HS-27A (cell line): ENCODE data around the gene TEX44.

Source experiments
- DNase-seq: peaks from one replicate; pipeline ENCODE4 v3.0.0-alpha.2; 2012; ENCODE audit warnings: low read depth, missing footprints

TEX44 gene

DNA sequence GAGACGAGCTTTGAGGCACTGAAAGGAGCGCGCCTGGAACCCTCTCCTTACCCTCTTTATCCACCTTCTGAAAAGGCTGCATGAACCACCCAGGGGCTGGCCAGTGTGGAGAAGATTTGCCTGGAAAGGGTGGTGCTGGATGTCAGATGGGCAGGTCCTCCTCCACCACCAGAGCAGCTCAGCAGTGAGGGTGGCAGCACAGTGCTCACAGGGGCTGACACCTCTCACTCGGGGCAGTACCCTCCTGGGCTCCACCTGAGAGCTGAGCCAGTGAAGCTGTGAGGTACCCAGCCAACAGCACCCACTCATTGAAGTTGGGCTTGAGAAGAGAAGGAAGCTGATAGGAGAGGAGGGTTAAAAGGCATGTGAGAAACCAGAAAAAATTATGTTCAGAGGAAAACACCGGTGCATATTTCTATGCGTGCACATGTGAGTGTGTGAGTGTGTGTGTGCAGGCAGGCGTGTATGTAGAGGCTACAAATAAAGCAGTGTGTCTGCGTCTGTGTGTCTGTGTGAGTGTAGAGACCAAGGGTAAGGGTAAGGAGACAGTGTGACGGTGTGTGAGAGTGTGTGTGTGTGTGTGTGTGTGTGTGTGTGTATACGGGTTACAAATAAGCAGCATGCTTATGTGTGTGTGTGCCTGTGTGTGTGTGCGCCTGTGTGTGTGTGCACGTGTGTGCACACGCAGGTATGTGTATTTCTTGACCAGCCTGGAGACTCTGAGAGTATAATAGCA, 40.7 kb downstream of the TEX44 start:
- DNase-seq: no peak

DNA sequence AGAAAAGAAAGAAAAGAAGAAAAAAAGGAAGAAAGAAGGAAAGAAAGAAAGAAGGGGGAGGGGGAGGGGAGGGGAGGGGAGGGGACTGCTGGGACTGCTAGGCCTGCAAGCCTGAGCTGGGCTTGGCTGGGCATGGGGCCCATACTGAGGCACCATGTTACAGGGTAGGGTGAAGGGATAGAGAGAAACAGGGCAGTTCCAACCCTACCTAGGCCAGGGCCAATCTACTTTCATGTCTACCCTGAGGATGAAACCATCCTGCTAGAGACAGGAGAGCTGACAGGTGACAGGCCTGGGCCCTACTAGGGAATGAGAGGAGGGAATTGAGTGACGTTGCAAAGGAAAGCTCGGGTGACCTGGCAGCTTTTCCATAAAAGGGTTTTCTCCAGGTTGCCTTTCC, 41.7 kb downstream of the TEX44 start:
- no peak for DNase-seq

DNA sequence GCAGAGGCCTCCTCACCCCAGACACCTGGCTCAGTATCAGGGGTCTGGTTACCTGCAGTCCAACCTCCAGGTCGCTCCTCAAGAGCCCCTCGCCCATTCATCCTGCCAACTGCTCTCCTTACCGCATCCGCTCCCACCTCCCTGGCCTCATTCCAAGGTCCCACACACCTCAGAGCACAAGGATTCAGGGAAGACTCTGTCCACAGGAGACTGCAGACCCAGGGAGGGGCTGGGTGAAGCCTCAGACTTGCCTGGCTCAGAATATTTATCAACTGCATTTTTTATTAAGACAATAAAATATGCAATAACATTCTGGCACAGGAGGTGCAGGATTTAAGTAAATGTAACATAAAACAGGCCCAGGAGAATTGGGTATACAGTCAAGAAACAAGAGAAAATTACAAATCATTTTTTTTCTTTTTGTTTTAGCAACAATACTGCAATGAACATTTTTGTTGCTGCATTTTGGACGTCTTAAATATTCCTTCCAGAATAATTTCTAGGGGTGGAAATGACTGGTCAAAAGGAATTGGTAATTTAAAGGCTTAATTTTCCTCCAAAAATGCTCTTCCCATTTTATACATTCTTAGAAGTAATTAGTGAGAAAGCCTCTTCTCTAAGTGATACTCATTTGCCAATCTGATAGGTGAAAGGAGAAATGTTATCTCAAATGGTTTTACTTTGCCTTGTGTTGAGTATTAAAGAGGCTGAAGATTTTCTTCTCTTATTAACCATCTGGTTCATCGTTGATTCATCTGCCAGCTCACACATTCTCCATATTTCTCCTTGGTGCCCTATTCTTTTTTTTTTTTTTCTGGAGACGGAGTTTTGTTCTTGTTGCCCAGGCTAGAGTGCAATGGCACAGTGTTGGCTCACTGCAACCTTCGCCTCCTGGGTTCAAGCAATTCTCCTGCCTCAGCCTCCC, 42.5 kb downstream of the TEX44 start:
- DNase-seq: no peak

- DNase-seq: no peak
Observed at GRCh38 chr2:231640241-231640640, 47.6 kb downstream of the TEX44 start.

GRCh38 chr2:231640641-231641111, 48.0 kb downstream of the TEX44 start:
- DNase-seq: no peak

DNA sequence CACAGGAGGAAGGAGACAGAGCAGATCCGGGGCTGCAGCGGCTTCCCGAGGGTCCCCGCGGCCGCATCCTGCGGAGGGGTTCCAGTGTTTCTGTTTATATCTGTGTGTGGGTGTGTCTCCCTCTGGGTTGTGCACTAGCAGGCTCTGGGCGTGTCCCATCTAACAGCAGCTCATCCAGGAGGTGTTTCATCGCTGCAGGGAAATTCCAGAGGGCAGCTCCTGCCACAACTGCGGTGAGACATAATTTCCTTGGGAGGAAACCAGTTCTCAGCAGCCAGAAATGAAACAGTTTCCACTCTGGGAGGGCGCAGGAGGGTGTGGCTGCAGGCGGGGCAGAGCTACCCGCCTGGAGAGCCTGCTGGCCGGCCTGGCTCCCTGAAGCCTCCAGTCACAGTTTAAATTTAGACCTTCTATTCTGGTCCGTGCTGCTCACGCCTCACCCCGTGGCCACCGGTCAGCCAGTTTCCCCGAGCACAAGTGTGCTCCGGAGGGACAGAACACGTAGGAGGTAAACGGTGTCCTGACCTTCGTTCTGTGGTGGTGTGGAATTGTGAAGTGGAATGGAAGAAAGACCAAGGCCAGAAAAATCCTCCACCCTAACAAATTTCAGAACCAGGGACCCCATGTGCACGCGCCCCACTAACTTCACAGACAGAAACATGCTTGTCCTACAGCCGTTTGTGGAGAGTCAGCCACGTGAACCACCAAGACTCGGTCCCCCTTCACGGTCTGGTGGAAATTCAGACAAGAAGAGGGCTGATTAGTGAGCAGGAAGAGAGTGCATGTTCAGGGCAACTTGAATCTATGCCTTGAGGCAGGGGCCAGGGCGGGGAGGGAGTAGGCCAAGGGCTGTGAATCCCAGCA, 50.2 kb downstream of the TEX44 start:
- no peak for DNase-seq

DNA sequence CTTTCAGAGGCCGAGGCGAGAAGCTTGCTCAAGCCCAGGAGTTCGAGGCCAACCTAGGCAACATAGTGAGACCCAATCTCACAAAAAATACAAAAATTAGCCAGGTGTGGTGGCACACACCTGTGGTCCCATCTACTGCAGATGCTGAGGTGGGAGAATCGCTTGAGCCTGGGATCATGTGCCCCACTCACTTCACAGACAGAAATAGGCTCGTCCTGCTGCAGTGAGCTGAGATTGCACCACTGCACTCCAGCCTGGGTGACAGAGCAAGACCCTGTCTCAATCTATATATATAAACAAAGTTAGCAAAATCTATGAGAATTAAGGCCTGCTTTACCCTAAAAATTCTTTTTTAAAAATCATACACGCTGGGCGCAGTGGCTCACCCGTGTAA, 50.8 kb downstream of the TEX44 start:
- DNase-seq: no peak
